Measurements from ENCODE around the gene AP2S1. TPM values are rescaled to one million over a fixed set of nuclear protein-coding genes. Genes with fewer than 3 reads are reported as not detected.
"Not testable (repeated sequence)": the region's sequence is repeated elsewhere in the genome, so short reads cannot be mapped to it uniquely, and the experiment has no call there.

Gene AP2S1
- total RNA-seq, result 10 to 100 TPM; 39.3 to 40.6 TPM
- 10 to 100 TPM; 63.8 to 68.3 (median 65.2) TPM for polyA plus RNA-seq
- total RNA-seq, result 3.0 to 36.0 (median 21.5) reads per million in 6 experiments

- DNase-seq (peak; percentile 76 to 97 (median 93)), ATAC-seq (peak; percentile 94 to 95)
- H3K4me1 Mint-ChIP-seq, result peaks cover 25 to 36% (median 28%) of the 10 kb centered on the region in 4 donors
- H3K4me3 Mint-ChIP-seq, result peak within 1 kb of the TSS; percentile 85 to 99 (median 92)
- H3K27me3 Mint-ChIP-seq, result no peaks in the 10 kb centered on the region
- H3K9me3 Mint-ChIP-seq, result no peaks in the 10 kb centered on the region
- H3K36me3 Mint-ChIP-seq, result peaks cover 0 to 13% (median 0%) of the 10 kb centered on the region in 3 donors
- peak within 1 kb of the TSS; percentile 53 to 95 (median 92) for H3K27ac Mint-ChIP-seq
- POLR2A ChIA-PET, result interaction anchor here (0.5 to 1.4 kb wide), 7 partner anchors 9 to 500 kb away, joined by 3 to 5 read pairs (median 3); partner anchors contain the start of gene ARHGAP35
Measured at GRCh38 chr19:46850228-46851203, at the start of gene AP2S1. TSS of gene AP2S1 (minus strand) at chr19:46850846. CDS start at chr19:46850766, 80 bp downstream.

- no peaks in the 10 kb centered on the region for H3K9me3 Mint-ChIP-seq
- peaks cover 0 to 2% (median 0%) of the 10 kb centered on the region in 3 donors for H3K36me3 Mint-ChIP-seq
- no peak overlapping the region for H3K4me3 Mint-ChIP-seq
- ATAC-seq, result no peak
- POLR2A ChIA-PET, result no interaction called here
- H3K27ac Mint-ChIP-seq, result peak overlapping the region in 1 of 10 donors; percentile 58
- peaks cover 17 to 67% (median 62%) of the 10 kb centered on the region in 4 donors for H3K4me1 Mint-ChIP-seq
- no peaks in the 10 kb centered on the region for H3K27me3 Mint-ChIP-seq
- DNase-seq, result no peak
Measured at GRCh38 chr19:46900341-46900740, 49.7 kb upstream of the AP2S1 start.

- DNase-seq (no peak), ATAC-seq (no peak)
- POLR2A ChIA-PET, result no interaction called here
- Mint-ChIP-seq H3K4me1 (peaks cover 17 to 64% (median 58%) of the 10 kb centered on the region in 4 donors), H3K36me3 (no peaks in the 10 kb centered on the region), H3K27ac (peak overlapping the region in 2 of 10 donors; percentile 9 to 35), H3K9me3 (no peaks in the 10 kb centered on the region), H3K27me3 (no peaks in the 10 kb centered on the region), H3K4me3 (no peak overlapping the region)
Measured at GRCh38 chr19:46898731-46899130, 48.1 kb upstream of the AP2S1 start.

- peak overlapping the region in 1 of 10 donors; percentile 52 for H3K27ac Mint-ChIP-seq
- H3K4me3 Mint-ChIP-seq, result no peak overlapping the region
- H3K9me3 Mint-ChIP-seq, result no peaks in the 10 kb centered on the region
- DNase-seq (no peak), ATAC-seq (no peak)
- no peaks in the 10 kb centered on the region for H3K27me3 Mint-ChIP-seq
- peaks cover 12 to 60% (median 50%) of the 10 kb centered on the region in 4 donors for H3K4me1 Mint-ChIP-seq
- POLR2A ChIA-PET, result no interaction called here
- peaks cover 0 to 2% (median 0%) of the 10 kb centered on the region in 3 donors for H3K36me3 Mint-ChIP-seq
Measured at GRCh38 chr19:46896076-46896794, 45.6 kb upstream of the AP2S1 start.

- Mint-ChIP-seq H3K36me3 (peaks cover 0 to 2% (median 0%) of the 10 kb centered on the region in 3 donors), H3K4me1 (peaks cover 16 to 56% (median 46%) of the 10 kb centered on the region in 4 donors), H3K27ac (peak overlapping the region in 2 of 10 donors; percentile 9 to 11), H3K9me3 (no peaks in the 10 kb centered on the region), H3K27me3 (no peaks in the 10 kb centered on the region), H3K4me3 (peak overlapping the region in 1 of 10 donors; percentile 8)
- POLR2A ChIA-PET, result interaction anchor here (0.6 kb wide), 1 partner anchor 65 kb away, joined by 3 read pairs; no protein-coding TSS in a partner anchor
- no peak for ATAC-seq
- DNase-seq, result no peak
Measured at GRCh38 chr19:46892252-46893179, 41.9 kb upstream of the AP2S1 start.

- peaks cover 0 to 2% (median 0%) of the 10 kb centered on the region in 3 donors for H3K36me3 Mint-ChIP-seq
- H3K4me3 Mint-ChIP-seq, result no peak overlapping the region
- POLR2A ChIA-PET, result no interaction called here
Measured at GRCh38 chr19:46890423-46891170, 40.0 kb upstream of the AP2S1 start.

GRCh38 chr19:46887240-46887782 is 36.7 kb upstream of the AP2S1 start:
- POLR2A ChIA-PET, result interaction anchor here (0.7 kb wide), 1 partner anchor 70 kb away, joined by 6 read pairs; no protein-coding TSS in a partner anchor
- Mint-ChIP-seq H3K27me3 (no peaks in the 10 kb centered on the region), H3K27ac (no peak overlapping the region), H3K36me3 (peaks cover 0 to 2% (median 0%) of the 10 kb centered on the region in 3 donors), H3K4me1 (peaks cover 22 to 37% (median 34%) of the 10 kb centered on the region in 4 donors), H3K4me3 (no peak overlapping the region), H3K9me3 (no peaks in the 10 kb centered on the region)
- DNase-seq (no peak), ATAC-seq (no peak)

More at GRCh38 chr19:46890423-46891170, 40.0 kb upstream of the AP2S1 start:
- ATAC-seq (no peak), DNase-seq (no peak)
- Mint-ChIP-seq H3K9me3 (no peaks in the 10 kb centered on the region), H3K27me3 (no peaks in the 10 kb centered on the region), H3K27ac (peak overlapping the region in 1 of 10 donors; percentile 10), H3K4me1 (peaks cover 21 to 51% (median 47%) of the 10 kb centered on the region in 4 donors)

GRCh38 chr19:46886546-46887239 is 36.0 kb upstream of the AP2S1 start:
- no peak overlapping the region for H3K4me3 Mint-ChIP-seq
- H3K36me3 Mint-ChIP-seq, result peaks cover 0 to 2% (median 0%) of the 10 kb centered on the region in 3 donors
- peaks cover 24 to 37% (median 34%) of the 10 kb centered on the region in 4 donors for H3K4me1 Mint-ChIP-seq
- H3K27me3 Mint-ChIP-seq, result no peaks in the 10 kb centered on the region
- no peaks in the 10 kb centered on the region for H3K9me3 Mint-ChIP-seq
- POLR2A ChIA-PET, result no interaction called here
- peak overlapping the region in 1 of 10 donors; percentile 2 for H3K27ac Mint-ChIP-seq
- no peak for DNase-seq
- no peak for ATAC-seq

- DNase-seq (no peak), ATAC-seq (no peak)
- H3K4me1 Mint-ChIP-seq, result peaks cover 19 to 29% (median 27%) of the 10 kb centered on the region in 4 donors
- H3K4me3 Mint-ChIP-seq, result no peak overlapping the region
- POLR2A ChIA-PET, result interaction anchor here (0.7 kb wide), 1 partner anchor 19 kb away, joined by 3 read pairs; no protein-coding TSS in a partner anchor
- H3K9me3 Mint-ChIP-seq, result no peaks in the 10 kb centered on the region
- H3K36me3 Mint-ChIP-seq, result peaks cover 0 to 2% (median 0%) of the 10 kb centered on the region in 3 donors
- no peaks in the 10 kb centered on the region for H3K27me3 Mint-ChIP-seq
- H3K27ac Mint-ChIP-seq, result peak overlapping the region in 2 of 10 donors; percentile 21 to 58
Measured at GRCh38 chr19:46885411-46885810, 34.8 kb upstream of the AP2S1 start.

GRCh38 chr19:46882751-46883150 is 32.1 kb upstream of the AP2S1 start:
- H3K36me3 Mint-ChIP-seq, ATAC-seq, H3K4me3 Mint-ChIP-seq, H3K27me3 Mint-ChIP-seq, H3K9me3 Mint-ChIP-seq, DNase-seq, POLR2A ChIA-PET: not testable (repeated sequence)
- peak overlapping the region in 2 of 10 donors; percentile 24 to 79 for H3K27ac Mint-ChIP-seq
- peaks cover 13 to 24% (median 20%) of the 10 kb centered on the region in 4 donors for H3K4me1 Mint-ChIP-seq

Measured in naive thymus-derived CD8-positive, alpha-beta T cell (primary cell).